RWPE2 (cell line): Measurements from ENCODE around the gene PSMD3.

Source experiments
- ATAC-seq: fragments of 200-7000 bp; cut with Tn5 transposase; 3 replicates; pipeline ENCODE4 v1.9.1; 2021; ENCODE audit warnings: low read depth
- DNase-seq: peaks from one replicate; pipeline ENCODE4 v3.0.0-alpha.2; 2020; ENCODE audit warnings: low spot score
- H3K27ac ChIP-seq: fragments of 450-650 bp; 2 replicates; pipeline ENCODE4 v1.5.1; 2017; ENCODE audit warnings: mild to moderate bottlenecking; ENCODE audit not compliant: poor library complexity, severe bottlenecking
- H3K27me3 ChIP-seq: fragments of 250-450 bp; sonication (Bioruptor Pico); 2 replicates; pipeline ENCODE4 v1.5.1; 2021; ENCODE audit warnings: mild to moderate bottlenecking, moderate library complexity; ENCODE audit not compliant: insufficient read depth, poor library complexity, severe bottlenecking
- H3K36me3 ChIP-seq: fragments of 250-450 bp; sonication (Bioruptor Pico); 2 replicates; pipeline ENCODE4 v1.5.1; 2020; ENCODE audit warnings: low read depth, mild to moderate bottlenecking, moderate library complexity
- H3K4me1 ChIP-seq: fragments of 250-450 bp; sonication (Bioruptor Pico); 2 replicates; pipeline ENCODE4 v1.5.1; 2021; ENCODE audit warnings: mild to moderate bottlenecking, moderate library complexity; ENCODE audit not compliant: insufficient read depth, poor library complexity, severe bottlenecking
- H3K4me3 ChIP-seq: fragments of 250-450 bp; sonication (Bioruptor Pico); 2 replicates; pipeline ENCODE4 v1.5.1; 2021; ENCODE audit warnings: mild to moderate bottlenecking, moderate library complexity; ENCODE audit not compliant: severe bottlenecking
- H3K9me3 ChIP-seq: fragments of 250-450 bp; sonication (Bioruptor Pico); 2 replicates; pipeline ENCODE4 v1.5.1; 2021; ENCODE audit warnings: mild to moderate bottlenecking, moderate library complexity; ENCODE audit not compliant: severe bottlenecking
- CTCF ChIP-seq: fragments of 450-650 bp; IDR thresholded peaks from one replicate; pipeline ENCODE4 v1.5.1; 2017; ENCODE audit warnings: mild to moderate bottlenecking, moderate library complexity; ENCODE audit not compliant: poor library complexity, severe bottlenecking

PSMD3 gene

GRCh38 chr17:39955726-39956225 lies 24.8 kb upstream of the PSMD3 start:
- Histone ChIP-seq H3K4me3 (no peak overlapping the region), H3K27me3 (no peaks in the 10 kb centered on the region), H3K27ac (no peak overlapping the region), H3K36me3 (no peaks in the 10 kb centered on the region), H3K4me1 (peaks cover 4% of the 10 kb centered on the region), H3K9me3 (no peaks in the 10 kb centered on the region)
- ATAC-seq (no peak), DNase-seq (no peak)
- no peak for TF ChIP-seq CTCF

GRCh38 chr17:39960524-39961041 lies 20.0 kb upstream of the PSMD3 start:
- H3K27me3 ChIP-seq: no peaks in the 10 kb centered on the region
- no peak overlapping the region for H3K4me3 ChIP-seq
- H3K9me3 ChIP-seq: no peaks in the 10 kb centered on the region
- H3K36me3 ChIP-seq: no peaks in the 10 kb centered on the region
- TF ChIP-seq CTCF: no peak
- no peak for DNase-seq
- H3K27ac ChIP-seq: no peak overlapping the region
- no peak for ATAC-seq
- peaks cover 10% of the 10 kb centered on the region for H3K4me1 ChIP-seq

- DNase-seq (no peak), ATAC-seq (no peak)
- Histone ChIP-seq H3K4me1 (peaks cover 10% of the 10 kb centered on the region), H3K27me3 (no peaks in the 10 kb centered on the region), H3K4me3 (no peak within 1 kb of the TSS), H3K9me3 (no peaks in the 10 kb centered on the region), H3K27ac (peak within 1 kb of the TSS; percentile 54), H3K36me3 (no peaks in the 10 kb centered on the region)
- TF ChIP-seq CTCF: no peak
These were observed 17.9 kb upstream of the PSMD3 start, which contains the start of gene GSDMA for GRCh38 chr17:39962642-39963220. TSS of gene GSDMA (plus strand) at chr17:39963004. CDS start at chr17:39965688, 2,684 bp downstream.

- no peaks in the 10 kb centered on the region for H3K36me3 ChIP-seq
- H3K4me1 ChIP-seq: peaks cover 10% of the 10 kb centered on the region
- no peak for TF ChIP-seq CTCF
- no peaks in the 10 kb centered on the region for H3K9me3 ChIP-seq
- H3K4me3 ChIP-seq: no peak overlapping the region
- peak; percentile 86 for ATAC-seq
- no peaks in the 10 kb centered on the region for H3K27me3 ChIP-seq
- H3K27ac ChIP-seq: peak overlapping the region; percentile 54
- DNase-seq: peak; percentile 87
These were observed 16.8 kb upstream of the PSMD3 start for GRCh38 chr17:39963829-39964228.
